ENCODE results near the gene CDK13.

GRCh38 chr7:39934132-39934531, 15.9 kb upstream of the CDK13 start:
- no peak for TF ChIP-seq ZNF274 (IDR thresholded peaks at IDR 0.05; ENCODE audit: low read depth, low read length)
- no peak for TF ChIP-seq YY1 (IDR thresholded peaks at IDR 0.05; ENCODE audit: insufficient read depth, insufficient read length)
- TF ChIP-seq SUZ12 (IDR thresholded peaks at IDR 0.05; ENCODE audit: extremely low read depth, insufficient read depth, insufficient read length): no peak
